NCI-H446 (cell line): ENCODE data around the gene MAP2K5.
"Not testable (repeated sequence)": the region's sequence is repeated elsewhere in the genome, so short reads cannot be mapped to it uniquely, and the experiment has no call there.

Source experiments
- DNase-seq, 2 experiments: peaks; one replicate each; lab custom pipeline; 2025; lab: John Stamatoyannopoulos, UW

Gene MAP2K5

GRCh38 chr15:67601073-67601472 lies 58.6 kb downstream of the MAP2K5 start:
- DNase-seq: no peak

GRCh38 chr15:67603063-67603462 lies 60.6 kb downstream of the MAP2K5 start:
- DNase-seq: no peak

GRCh38 chr15:67605871-67606270 lies 63.4 kb downstream of the MAP2K5 start:
- no peak for DNase-seq

DNA sequence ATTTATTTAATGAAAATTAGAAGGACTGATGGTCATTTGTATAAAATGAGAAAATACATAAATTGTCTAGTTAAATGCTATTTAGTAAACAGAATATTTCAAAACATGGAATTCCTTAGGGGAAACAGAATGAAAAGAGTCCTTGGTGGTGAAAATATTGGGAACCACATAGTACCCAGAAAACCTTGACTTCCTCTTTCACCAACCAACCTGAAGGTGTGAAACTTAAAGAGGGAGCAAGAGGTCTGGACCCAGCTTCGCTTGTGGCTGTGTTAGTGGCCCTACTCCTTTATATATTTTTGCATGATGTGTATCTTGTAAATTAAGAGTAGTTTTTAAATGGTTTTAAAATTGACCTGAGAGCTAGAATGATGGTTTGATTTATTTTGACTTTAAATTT lies 64.2 kb downstream of the MAP2K5 start:
- no peak for DNase-seq

DNA sequence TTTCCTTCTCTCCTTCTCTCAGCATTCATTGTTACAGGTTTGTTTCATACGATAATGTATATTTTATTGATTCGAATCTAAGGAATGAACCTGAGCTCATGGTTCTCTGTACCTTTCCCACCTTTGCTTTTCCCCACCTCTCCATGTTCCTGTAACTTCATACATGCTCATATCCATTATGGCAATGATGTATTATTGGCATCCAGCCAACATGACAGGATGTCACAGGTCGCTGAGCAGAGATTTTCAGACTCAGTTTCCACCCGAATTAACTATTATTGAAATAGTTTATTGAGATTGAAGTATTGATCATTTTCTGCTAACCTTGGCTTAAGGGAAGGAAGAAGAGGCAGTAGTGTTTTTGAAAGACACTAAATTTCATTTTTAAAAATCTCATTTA lies 64.8 kb downstream of the MAP2K5 start:
- no peak for DNase-seq

GRCh38 chr15:67607959-67608637 lies 65.6 kb downstream of the MAP2K5 start:
- DNase-seq: no peak

- no peak for DNase-seq
Measured at GRCh38 chr15:67608638-67608959, 66.1 kb downstream of the MAP2K5 start.

DNA sequence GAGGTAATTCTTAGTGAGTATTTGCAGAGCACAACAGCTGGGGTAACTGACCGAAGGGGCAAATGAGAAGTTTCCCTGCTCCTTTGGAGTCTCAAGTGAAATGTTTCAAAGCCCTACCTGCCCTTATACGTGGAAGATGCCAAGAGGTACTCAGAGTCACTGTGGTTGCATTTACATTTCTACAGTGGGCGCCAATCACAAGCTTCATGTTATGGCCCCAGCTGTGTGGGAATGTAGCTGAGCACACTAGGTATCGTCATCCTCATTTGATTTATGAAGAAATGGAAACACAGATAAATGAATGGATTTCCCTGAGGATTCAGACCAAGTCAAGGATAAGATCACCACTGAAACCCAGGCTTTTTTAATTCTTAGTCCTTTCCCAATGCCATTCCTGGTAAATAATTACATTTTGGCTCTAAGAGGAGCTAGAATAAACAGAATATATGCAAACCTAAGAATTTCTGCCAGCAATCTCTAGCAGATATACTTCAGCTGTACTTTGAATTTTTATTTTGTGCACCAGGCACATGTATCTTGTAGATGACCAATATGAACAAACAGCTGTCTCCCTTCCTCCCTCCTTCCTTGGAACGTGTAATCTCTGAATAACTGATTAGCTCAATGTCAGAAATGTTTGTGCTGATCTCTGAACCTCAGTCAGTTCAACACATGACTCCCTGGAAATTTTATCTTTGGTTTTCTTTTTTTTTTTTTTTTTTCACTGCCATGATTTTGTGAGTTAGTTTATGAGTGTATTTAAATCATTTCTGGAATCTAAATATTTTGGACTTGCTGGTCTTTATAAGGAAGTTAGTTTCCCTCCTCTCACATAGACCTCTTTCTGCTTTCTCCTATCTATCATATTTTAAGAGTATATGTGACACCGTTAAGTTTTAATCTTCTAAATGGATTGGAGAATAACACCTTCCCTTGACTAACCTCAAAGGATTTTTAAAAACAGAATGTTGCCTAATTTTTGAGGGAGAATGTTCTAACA lies 69.2 kb downstream of the MAP2K5 start:
- no peak for DNase-seq

DNA sequence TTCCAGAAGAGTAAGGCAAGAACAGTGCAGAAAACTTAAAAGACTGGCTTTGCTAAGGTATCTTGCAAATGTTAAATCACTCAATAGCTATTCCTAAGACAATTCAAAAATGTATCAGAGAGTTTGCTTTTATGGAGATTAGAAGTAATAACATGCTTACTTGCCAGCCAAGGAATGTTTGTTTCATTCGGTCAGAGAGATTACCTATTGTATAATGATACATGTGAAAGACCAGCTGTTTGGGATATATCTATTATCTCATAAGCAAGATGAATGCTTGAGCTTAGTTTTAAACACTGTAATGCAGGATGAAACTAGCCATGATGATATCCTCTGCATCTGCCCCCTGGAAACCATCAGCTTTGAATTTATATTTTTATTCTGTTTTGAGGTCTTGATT lies 70.7 kb downstream of the MAP2K5 start:
- DNase-seq: no peak

DNA sequence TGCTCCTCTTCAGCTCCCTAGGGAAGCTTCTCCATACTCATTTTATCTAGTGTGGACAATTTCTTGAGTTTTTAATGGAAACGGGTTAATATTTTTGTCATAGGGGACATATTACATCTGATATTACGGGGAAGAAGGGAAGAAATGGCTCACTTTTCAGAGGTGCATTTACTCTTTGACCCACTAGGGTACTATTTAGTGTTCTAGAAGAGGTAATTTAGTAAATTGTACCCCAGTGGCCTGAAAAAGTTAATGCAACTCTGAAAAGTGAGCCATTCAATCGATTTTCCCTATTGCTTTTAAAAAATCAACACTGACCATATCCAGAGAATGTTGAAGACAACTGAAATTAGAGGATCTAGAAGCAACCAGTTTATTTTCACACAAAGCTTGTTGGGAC lies 71.2 kb downstream of the MAP2K5 start:
- DNase-seq: no peak

- not testable (repeated sequence) for DNase-seq
Measured at GRCh38 chr15:67615131-67615534, 72.6 kb downstream of the MAP2K5 start.

- no peak for DNase-seq
Measured at GRCh38 chr15:67618297-67618696, 75.8 kb downstream of the MAP2K5 start.

GRCh38 chr15:67622110-67622509 lies 79.6 kb downstream of the MAP2K5 start:
- no peak for DNase-seq

- no peak for DNase-seq
Measured at GRCh38 chr15:67632261-67632660, 89.8 kb downstream of the MAP2K5 start.

GRCh38 chr15:67635950-67636349 lies 93.4 kb downstream of the MAP2K5 start:
- DNase-seq: not testable (repeated sequence)

DNA sequence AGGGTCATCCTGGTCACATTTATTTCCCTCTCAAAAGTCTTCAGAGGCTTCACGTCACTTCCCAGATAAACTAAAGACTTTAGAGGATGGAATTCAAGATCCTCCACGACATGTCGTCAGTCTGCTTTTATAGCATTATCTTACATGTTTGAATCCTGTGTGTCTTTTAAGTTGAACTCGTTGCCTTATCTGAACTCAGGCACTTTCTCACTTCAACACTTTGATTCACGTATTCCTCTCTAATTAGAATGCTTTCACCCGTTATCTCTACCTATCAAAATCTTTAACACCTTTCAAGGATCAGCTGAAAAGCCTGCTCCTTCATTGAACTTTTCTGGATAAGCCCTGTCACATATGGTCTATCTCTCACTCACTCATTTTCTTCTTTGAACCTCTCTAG lies 97.1 kb downstream of the MAP2K5 start:
- DNase-seq: no peak

DNA sequence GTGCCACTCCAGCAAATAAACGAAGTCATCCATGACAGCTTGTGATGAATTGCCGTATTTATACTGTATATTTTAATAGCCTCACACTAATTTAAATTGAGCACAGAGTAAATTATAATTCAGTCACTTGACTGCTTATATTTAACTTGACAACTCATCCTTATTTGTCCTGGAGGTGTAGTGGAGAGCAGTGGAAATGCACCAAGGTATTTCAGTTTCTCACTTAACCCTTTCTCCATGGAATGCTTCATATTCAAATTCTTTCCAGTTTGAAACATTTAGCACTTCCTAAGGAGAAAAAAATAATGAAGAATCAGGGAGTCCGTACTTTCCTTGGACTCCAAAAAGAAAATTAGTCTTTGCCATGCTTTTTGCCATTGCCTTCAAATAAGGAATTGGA lies 99.0 kb downstream of the MAP2K5 start:
- DNase-seq: no peak

DNA sequence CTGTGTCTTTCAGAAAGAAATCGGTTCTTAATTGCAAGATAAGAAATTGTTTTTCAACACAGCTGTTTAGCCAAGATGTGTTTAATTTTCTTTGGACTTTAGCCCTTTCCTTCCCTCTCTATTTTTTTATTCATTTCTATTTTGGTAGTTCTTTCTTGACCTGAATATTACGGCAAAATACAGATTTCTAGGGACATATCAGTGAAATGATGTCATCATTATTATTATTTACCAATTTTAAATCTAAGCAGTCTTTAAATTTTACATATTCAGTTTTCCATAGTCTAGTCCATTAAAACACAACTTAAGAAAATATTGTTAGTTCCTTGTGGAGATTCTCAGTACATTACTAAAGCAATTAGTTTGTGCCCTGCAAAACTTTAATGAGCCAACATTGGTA lies 104.3 kb downstream of the MAP2K5 start:
- DNase-seq: no peak

DNA sequence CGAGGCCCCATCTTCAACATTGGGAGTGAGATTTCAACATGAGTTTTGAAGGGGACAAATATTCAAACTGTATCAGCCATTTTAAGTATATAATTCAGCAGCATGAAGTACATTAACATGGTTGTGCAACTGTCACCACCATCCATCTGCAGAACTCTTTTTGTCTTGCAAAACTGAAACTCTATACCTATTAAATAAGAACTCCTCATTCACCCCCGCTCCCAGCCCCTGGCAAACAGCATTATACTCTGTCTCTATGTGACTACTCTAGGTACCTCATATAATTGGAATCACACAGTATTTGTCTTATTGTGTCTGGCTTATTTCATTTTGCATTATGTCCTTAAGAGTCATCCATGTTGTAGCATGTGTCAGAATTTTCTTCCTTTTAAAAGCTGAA lies 110.1 kb downstream of the MAP2K5 start:
- DNase-seq: no peak

DNA sequence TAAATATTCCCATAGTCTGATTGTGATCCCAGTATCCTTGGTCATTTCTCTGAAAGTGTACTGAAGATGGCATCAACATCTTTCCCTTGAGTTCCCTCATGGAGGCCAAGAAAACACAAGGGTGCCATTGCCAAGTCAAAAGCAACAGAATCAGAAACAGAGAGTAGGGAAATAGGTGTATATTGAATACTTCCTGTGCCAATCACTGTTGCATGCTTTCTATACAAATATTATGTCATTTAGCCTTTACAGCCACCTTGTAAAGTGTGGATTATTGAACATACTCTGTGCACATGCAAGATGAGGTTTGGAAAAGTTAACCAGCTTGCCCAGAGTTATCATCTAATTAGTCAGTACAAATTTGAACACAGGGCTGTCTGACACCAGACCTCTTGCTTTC lies 117.9 kb downstream of the MAP2K5 start:
- no peak for DNase-seq

GRCh38 chr15:67660874-67661606 lies 118.5 kb downstream of the MAP2K5 start:
- DNase-seq: no peak

GRCh38 chr15:67670647-67671305 lies 128.3 kb downstream of the MAP2K5 start:
- no peak for DNase-seq
